22Rv1 (cell line): ENCODE data around the gene FHOD1.

Experiments
- ZFX ChIP-seq: fragments of 450-650 bp; IDR thresholded peaks from 2 replicates; pipeline ENCODE4 v1.6.1; 2017; ENCODE audit warnings: antibody characterized with exemption, borderline replicate concordance
- TF ChIP-seq, protein P1 (sequence below): fragments of 450-650 bp; IDR thresholded peaks from 2 replicates; pipeline ENCODE4 v1.5.1; 2017; ENCODE audit warnings: mild to moderate bottlenecking

DNA sequence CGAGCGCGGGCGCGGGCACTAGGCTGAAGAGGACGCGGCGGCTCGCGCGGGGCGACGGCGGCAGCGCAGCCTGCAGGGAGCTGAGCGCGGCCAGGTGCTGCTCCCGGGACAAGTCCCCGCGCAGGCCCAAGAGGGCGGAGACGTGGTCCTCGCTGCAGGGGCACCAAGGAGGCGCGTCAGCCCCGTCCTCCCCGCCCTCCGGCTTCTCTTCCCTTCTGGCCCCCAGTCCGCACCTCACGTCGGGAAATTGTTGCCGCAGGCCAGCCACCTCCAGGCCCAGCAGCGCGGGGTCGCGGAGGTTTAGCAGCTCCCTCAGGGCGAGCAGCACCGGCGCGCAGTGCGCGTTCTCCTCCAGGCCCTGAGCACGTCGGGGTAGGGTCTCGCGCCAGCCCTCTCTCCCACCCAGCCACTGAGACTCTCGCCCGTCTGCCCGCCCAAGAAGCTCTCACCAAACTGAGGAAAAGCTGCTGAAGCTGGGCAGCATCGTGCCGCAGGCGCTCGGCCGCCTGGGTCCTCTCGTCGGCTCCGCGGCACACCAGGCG lies 62.8 kb downstream of the FHOD1 start:
- TF ChIP-seq, protein P1, sequence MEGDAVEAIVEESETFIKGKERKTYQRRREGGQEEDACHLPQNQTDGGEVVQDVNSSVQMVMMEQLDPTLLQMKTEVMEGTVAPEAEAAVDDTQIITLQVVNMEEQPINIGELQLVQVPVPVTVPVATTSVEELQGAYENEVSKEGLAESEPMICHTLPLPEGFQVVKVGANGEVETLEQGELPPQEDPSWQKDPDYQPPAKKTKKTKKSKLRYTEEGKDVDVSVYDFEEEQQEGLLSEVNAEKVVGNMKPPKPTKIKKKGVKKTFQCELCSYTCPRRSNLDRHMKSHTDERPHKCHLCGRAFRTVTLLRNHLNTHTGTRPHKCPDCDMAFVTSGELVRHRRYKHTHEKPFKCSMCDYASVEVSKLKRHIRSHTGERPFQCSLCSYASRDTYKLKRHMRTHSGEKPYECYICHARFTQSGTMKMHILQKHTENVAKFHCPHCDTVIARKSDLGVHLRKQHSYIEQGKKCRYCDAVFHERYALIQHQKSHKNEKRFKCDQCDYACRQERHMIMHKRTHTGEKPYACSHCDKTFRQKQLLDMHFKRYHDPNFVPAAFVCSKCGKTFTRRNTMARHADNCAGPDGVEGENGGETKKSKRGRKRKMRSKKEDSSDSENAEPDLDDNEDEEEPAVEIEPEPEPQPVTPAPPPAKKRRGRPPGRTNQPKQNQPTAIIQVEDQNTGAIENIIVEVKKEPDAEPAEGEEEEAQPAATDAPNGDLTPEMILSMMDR: no peak
- no peak for TF ChIP-seq ZFX
